GM19452 (cell line): ENCODE results near the gene URM1.

ENCODE experiments used
- ATAC-seq: cut with Tn5 transposase; IDR thresholded peaks from one replicate; pipeline ENCODE4 v1.9.1; 2021; ENCODE audit not compliant: unreplicated experiment

Gene URM1

GRCh38 chr9:128424268-128424780, 53.1 kb downstream of the URM1 start:
- ATAC-seq, result no peak

GRCh38 chr9:128428644-128429512, 57.7 kb downstream of the URM1 start:
- no peak for ATAC-seq

DNA sequence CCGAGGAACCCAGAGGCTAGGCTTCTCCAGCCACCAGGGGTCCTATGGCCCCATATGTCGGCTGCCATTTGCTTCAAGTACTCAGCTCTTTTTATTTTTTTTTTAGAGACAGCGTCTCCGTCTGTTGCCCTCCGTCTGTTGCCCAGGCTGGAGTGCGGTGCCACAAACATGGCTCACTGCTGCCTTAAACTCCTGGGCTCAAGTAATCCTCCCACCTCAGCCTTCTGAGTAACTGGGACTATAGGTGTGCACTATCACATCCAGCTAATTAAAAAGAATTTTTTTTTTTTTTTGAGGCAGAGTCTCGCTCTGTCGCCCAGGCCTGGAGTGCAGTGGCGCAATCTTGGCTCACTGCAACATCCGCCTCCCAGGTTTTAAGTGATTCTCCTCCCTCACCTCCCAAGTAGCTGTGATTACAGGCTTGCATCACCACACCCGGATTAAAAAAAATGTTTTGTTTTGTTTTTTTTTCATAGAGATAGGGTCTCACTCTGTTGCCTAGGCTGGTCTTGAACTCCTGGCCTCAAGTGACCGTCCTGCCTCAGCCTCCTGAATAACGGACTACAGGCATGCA, 58.4 kb downstream of the URM1 start:
- ATAC-seq, result no peak

DNA sequence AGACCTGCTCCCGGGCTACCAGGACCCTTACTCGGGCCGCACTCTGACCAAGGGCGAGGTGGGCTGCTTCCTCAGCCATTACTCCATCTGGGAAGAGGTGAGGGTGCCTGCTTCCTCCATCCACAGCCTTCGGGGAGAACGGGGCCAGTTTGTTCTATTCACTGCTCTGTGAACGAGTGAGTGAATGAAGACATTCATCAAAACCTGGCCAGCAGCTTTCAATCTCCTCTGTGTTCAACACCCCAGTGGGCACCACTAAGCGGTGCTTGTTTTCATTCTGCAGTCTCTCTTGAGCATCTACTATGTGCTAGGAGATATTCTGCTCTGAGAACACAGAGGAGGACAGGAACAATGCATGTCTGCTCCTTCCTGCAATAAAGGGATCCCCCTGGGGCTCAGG, 60.0 kb downstream of the URM1 start:
- no peak for ATAC-seq

GRCh38 chr9:128434340-128434739, 63.2 kb downstream of the URM1 start:
- ATAC-seq, result no peak

- no peak for ATAC-seq
Observed at GRCh38 chr9:128435611-128436010, 64.4 kb downstream of the URM1 start.

DNA sequence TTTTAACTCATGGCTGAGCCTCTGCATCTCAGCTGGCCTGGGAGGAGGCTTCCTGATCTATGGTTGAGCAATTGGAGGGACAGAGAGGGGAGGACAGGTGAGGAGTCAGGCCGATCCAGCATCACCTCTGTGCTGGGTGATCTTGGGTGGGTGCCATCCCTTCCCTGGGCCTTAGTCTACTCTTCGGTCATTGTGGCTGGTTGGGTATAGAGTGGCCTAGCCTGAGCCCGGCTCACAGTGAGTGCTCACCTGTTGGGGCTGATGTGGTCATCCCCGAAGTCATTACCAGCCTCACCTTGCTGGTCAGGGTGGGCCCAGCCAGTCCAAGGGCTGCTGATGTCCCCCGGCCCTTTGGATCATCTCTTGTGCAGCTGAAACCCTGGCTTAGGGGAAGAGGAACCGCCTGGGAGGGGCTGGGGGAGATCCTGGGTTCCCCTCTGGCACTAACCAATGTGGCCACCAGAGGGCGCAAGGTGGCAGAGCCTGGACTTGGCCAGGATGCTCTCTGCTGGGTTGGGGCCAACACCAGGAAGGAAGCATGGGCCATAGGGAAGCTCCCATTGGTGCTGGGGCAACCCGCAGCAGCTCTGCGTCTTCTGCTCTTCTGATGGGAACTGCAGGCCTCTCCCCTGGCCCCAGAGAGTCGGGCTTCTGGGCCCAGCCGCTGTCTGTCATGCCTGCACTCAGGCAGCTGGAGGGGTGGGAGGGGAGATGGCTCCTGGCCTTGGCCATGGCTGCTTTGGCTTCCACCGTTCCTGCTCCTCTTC, 67.4 kb downstream of the URM1 start:
- no peak for ATAC-seq

- ATAC-seq, result no peak
Observed at GRCh38 chr9:128439273-128439672, 68.1 kb downstream of the URM1 start.
